Keratinocyte (primary cell): ENCODE measurements around the gene SLC1A4. TPM values are rescaled to one million over a fixed set of nuclear protein-coding genes. Genes with fewer than 3 reads are reported as not detected.
A peak's percentile ranks its signal among the peaks of the same experiment; 100 is the strongest.

Source experiments
- DNase-seq: peaks from one replicate; pipeline ENCODE4 v3.0.0-alpha.2; 2011; ENCODE audit warnings: low read depth, missing footprints, low spot score
- FAIRE-seq: peaks from 2 replicates; lab custom pipeline; 2011; peaks lifted over from hg19 to GRCh38; lab: Jason Lieb, UNC
- H2AFZ ChIP-seq: 2 replicates; pipeline ENCODE4 v1.6.0; 2012; ENCODE audit warnings: low read length, control low read depth, inconsistent platforms; ENCODE audit not compliant: control insufficient read depth
- H3K27ac ChIP-seq: 2 replicates; pipeline ENCODE4 v1.5.1; 2011; ENCODE audit warnings: low read length; ENCODE audit not compliant: control insufficient read depth, insufficient read depth
- H3K27me3 ChIP-seq: 3 replicates; pipeline ENCODE4 v1.6.0; 2011; ENCODE audit warnings: low read length; ENCODE audit not compliant: control insufficient read depth, insufficient read depth; ENCODE audit errors: extremely low read depth
- H3K36me3 ChIP-seq, 2 experiments: 2 replicates in 1 of 2; 3 replicates in 1 of 2; pipeline ENCODE4 v1.5.1; 2011; ENCODE audit warnings: low read length in 2 of 2, mild to moderate bottlenecking in 1 of 2; ENCODE audit not compliant: control insufficient read depth in 2 of 2, insufficient read depth in 2 of 2; ENCODE audit errors: extremely low read depth in 1 of 2
- H3K4me1 ChIP-seq: 3 replicates; pipeline ENCODE4 v1.5.1; 2011; ENCODE audit warnings: low read length; ENCODE audit not compliant: control insufficient read depth, insufficient read depth; ENCODE audit errors: extremely low read depth
- H3K4me2 ChIP-seq: 3 replicates; pipeline ENCODE4 v1.6.0; 2011; ENCODE audit warnings: low read depth, low read length; ENCODE audit not compliant: control insufficient read depth, insufficient read depth; ENCODE audit errors: extremely low read depth
- H3K4me3 ChIP-seq, 3 experiments: fragments of 200-600 bp in 1 of 3; sonication (generic) in 1 of 3; 2 replicates in 2 of 3; 3 replicates in 1 of 3; pipeline ENCODE4 v1.5.1; 2011 to 2016; ENCODE audit warnings: low read length in 3 of 3, mild to moderate bottlenecking in 3 of 3, control low read depth in 2 of 3, inconsistent platforms in 1 of 3, low read depth in 1 of 3, mixed read lengths in 1 of 3, mixed run types in 1 of 3, moderate library complexity in 1 of 3; ENCODE audit not compliant: control insufficient read depth in 2 of 3, insufficient read depth in 2 of 3; ENCODE audit errors: extremely low read depth in 1 of 3
- H3K79me2 ChIP-seq: 2 replicates; pipeline ENCODE4 v1.6.0; 2012; ENCODE audit warnings: low read length; ENCODE audit not compliant: control insufficient read depth, insufficient read depth
- H3K9ac ChIP-seq: 3 replicates; pipeline ENCODE4 v1.6.0; 2011; ENCODE audit warnings: low read length; ENCODE audit not compliant: control insufficient read depth, insufficient read depth; ENCODE audit errors: extremely low read depth
- H3K9me1 ChIP-seq: 3 replicates; pipeline ENCODE4 v1.6.0; 2011; ENCODE audit warnings: low read length; ENCODE audit not compliant: control insufficient read depth, insufficient read depth; ENCODE audit errors: extremely low read depth
- H3K9me3 ChIP-seq: 2 replicates; pipeline ENCODE4 v1.5.1; 2012; ENCODE audit warnings: low read depth, low read length; ENCODE audit not compliant: control insufficient read depth
- H4K20me1 ChIP-seq: 3 replicates; pipeline ENCODE4 v1.6.0; 2011; ENCODE audit warnings: low read length; ENCODE audit not compliant: control insufficient read depth, insufficient read depth; ENCODE audit errors: extremely low read depth
- CTCF ChIP-seq, 3 experiments: IDR thresholded peaks in 1 of 3; conservative IDR thresholded peaks in 1 of 3; optimal IDR thresholded peaks in 1 of 3; 2 replicates in 2 of 3; 3 replicates in 1 of 3; pipeline versions ENCODE3 to v1.5.1; 2011; ENCODE audit warnings: low read length in 3 of 3, mild to moderate bottlenecking in 3 of 3, moderate library complexity in 2 of 3, control low read depth in 1 of 3, inconsistent platforms in 1 of 3; ENCODE audit not compliant: insufficient read depth in 2 of 3; ENCODE audit errors: extremely low read depth in 1 of 3
- EZH2 ChIP-seq: IDR thresholded peaks from one replicate; pipeline ENCODE4 v1.6.1; 2012; ENCODE audit warnings: inconsistent platforms, mild to moderate bottlenecking, low read length, moderate library complexity
- dilution Hi-C: fragments of 300-500 bp; cut with MboI; formaldehyde crosslinking; loops from one replicate; pipeline ENCODE4 v1.7.0; 2020; ENCODE audit warnings: low sequenced_read_pairs; ENCODE audit not compliant: extremely low pct_ligation_motif_present
- polyA plus RNA-seq, 5 experiments: library from polyadenylated mRNA; depleted of rRNA in 3 of 5; stranded (reverse) in 3 of 5; stranded (forward) in 1 of 5; unstranded in 1 of 5; fragments of >200 nt; gene quantifications; 1 replicate in 1 of 5; 2 replicates in 3 of 5; 3 replicates in 1 of 5; pipeline versions ENCODE4 v1.2.1 to v1.2.3, GENCODE V29; 2011 to 2012; ENCODE audit warnings: missing spikeins in 2 of 5, low read depth in 1 of 5, low replicate concordance in 1 of 5

Gene SLC1A4
- polyA plus RNA-seq, 1 donor (not counting 4 experiments of a cell fraction or from before 2014, with no cell fraction given), result 8.2 TPM

GRCh38 chr2:64987001-64987955 is 1.9 kb upstream of the SLC1A4 start:
- Histone ChIP-seq H3K9me3 (no peaks in the 10 kb centered on the region), H3K79me2 (no peaks in the 10 kb centered on the region), H2AFZ (no peak overlapping the region), H3K9ac (peak overlapping the region; percentile 86), H3K27ac (peak overlapping the region; percentile 81), H3K4me1 (peaks cover 13% of the 10 kb centered on the region), H3K9me1 (no peaks in the 10 kb centered on the region), H3K4me2 (peak overlapping the region; percentile 90), H4K20me1 (no peaks in the 10 kb centered on the region), H3K4me3 (peak overlapping the region in 2 of 3 experiments; percentile 61 to 69), H3K36me3 (no peaks in the 10 kb centered on the region), H3K27me3 (no peaks in the 10 kb centered on the region)
- TF ChIP-seq CTCF (optimal IDR thresholded peaks at IDR 0.05 in 1 of 3, IDR thresholded peaks at IDR 0.05 in 1 of 3, conservative IDR thresholded peaks at IDR 0.05 in 1 of 3; ENCODE audit: extremely low read depth in 1 of 3, insufficient read depth in 2 of 3, low read length in 3 of 3) (no peak), EZH2 (no peak)
- FAIRE-seq, result peak; percentile 78
- DNase-seq, result peak; percentile 88
- dilution Hi-C loops, result no loop called here

GRCh38 chr2:64987956-64988419 is 1.2 kb upstream of the SLC1A4 start:
- no peaks in the 10 kb centered on the region for H3K9me3 ChIP-seq
- H3K9ac ChIP-seq, result peak overlapping the region; percentile 86
- H2AFZ ChIP-seq, result peak overlapping the region; percentile 56
- no peak for TF ChIP-seq CTCF (optimal IDR thresholded peaks at IDR 0.05 in 1 of 3, IDR thresholded peaks at IDR 0.05 in 1 of 3, conservative IDR thresholded peaks at IDR 0.05 in 1 of 3; ENCODE audit: extremely low read depth in 1 of 3, insufficient read depth in 2 of 3, low read length in 3 of 3)
- no peak for TF ChIP-seq EZH2
- peak overlapping the region; percentile 68 to 74 (median 69) for H3K4me3 ChIP-seq
- FAIRE-seq, result peak; percentile 32
- H3K4me1 ChIP-seq, result peaks cover 20% of the 10 kb centered on the region
- H3K36me3 ChIP-seq, result no peaks in the 10 kb centered on the region
- H3K79me2 ChIP-seq, result no peaks in the 10 kb centered on the region
- H3K27ac ChIP-seq, result peak overlapping the region; percentile 81
- dilution Hi-C loops, result no loop called here
- no peak for DNase-seq
- no peaks in the 10 kb centered on the region for H3K27me3 ChIP-seq
- no peaks in the 10 kb centered on the region for H3K9me1 ChIP-seq
- peak overlapping the region; percentile 90 for H3K4me2 ChIP-seq
- H4K20me1 ChIP-seq, result no peaks in the 10 kb centered on the region
